Stimulated activated CD4-positive, alpha-beta T cell treated with anti-CD3 and anti-CD28 coated beads, TNF-alpha, amount 100 ng/mL, for 4 hours (primary cell): ENCODE measurements around the gene ZSCAN21.

Experiments
- DNase-seq, 3 experiments: peaks; one replicate each; pipeline ENCODE4 v3.0.0-alpha.2; 2020; ENCODE audit warnings: low read depth in 3 of 3

The ZSCAN21 gene

GRCh38 chr7:100027197-100027596 is 22.4 kb upstream of the ZSCAN21 start:
- no peak for DNase-seq

- DNase-seq: no peak
Observed at GRCh38 chr7:100029596-100029995, 20.0 kb upstream of the ZSCAN21 start.

DNA sequence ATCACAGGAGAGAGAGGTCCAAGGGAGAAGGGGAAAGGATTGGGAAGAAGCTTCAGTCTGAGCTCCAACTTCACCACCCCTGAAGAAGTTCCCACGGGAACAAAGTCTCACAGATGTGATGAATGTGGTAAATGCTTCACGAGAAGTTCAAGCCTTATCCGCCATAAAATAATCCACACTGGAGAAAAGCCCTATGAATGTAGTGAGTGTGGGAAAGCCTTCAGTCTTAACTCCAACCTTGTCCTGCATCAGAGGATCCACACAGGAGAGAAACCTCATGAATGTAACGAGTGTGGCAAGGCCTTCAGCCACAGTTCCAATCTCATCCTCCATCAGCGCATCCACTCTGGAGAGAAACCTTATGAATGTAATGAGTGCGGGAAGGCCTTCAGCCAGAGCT is 16.0 kb upstream of the ZSCAN21 start:
- DNase-seq: no peak

DNA sequence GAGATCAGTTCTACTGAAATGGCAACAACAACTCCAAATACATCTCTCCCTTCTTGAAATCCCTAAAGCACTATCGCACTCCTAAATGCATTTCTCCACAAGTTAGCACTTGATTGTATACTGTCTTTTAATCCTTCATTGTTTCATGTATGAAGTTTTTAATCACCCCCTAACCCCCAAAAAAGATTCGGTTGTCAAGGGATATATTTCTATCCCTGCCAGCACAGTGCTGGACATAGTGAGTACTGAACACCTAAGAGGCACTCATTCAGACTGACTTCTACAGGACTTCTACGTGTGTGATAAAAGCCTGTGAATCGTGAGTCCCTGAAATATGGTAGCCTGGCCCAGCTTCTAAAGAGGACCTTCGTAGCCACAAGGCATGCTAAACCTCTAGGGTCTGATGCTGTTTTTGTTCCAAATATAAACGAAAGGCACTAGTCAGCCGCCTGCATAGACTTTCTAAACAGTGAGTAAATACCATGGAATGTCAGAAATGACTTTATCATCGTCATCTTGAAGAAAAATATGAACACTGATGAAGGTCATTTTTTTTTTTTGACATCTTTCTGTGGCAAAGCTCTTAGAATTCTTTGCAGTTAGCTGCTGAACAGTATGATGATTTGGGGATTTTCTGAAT is 14.6 kb upstream of the ZSCAN21 start:
- DNase-seq: no peak

GRCh38 chr7:100035876-100036275 is 13.7 kb upstream of the ZSCAN21 start:
- no peak for DNase-seq

DNA sequence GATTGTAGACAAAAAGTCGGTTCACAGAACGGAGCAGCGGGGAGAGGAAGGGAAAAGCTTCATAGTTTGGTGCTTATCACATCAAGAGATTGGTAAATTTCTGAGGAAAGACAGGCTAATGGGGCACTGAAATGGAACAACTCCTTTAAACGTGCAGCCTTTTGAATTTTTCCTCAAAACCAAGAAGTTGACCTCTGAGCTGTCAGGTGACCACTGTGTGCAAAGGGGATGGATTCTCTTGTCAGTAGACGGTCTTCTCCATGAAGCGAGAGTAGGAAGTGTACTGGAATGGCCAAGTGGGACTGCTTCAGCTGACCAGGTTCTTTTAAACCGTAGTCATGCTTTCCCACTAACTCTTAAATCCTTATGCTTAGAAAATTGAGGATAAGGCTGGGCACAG is 11.2 kb upstream of the ZSCAN21 start:
- no peak for DNase-seq

GRCh38 chr7:100040575-100040974 is 9.0 kb upstream of the ZSCAN21 start:
- DNase-seq: no peak

- DNase-seq: no peak
Observed at GRCh38 chr7:100044718-100045117, 4.9 kb upstream of the ZSCAN21 start.

DNA sequence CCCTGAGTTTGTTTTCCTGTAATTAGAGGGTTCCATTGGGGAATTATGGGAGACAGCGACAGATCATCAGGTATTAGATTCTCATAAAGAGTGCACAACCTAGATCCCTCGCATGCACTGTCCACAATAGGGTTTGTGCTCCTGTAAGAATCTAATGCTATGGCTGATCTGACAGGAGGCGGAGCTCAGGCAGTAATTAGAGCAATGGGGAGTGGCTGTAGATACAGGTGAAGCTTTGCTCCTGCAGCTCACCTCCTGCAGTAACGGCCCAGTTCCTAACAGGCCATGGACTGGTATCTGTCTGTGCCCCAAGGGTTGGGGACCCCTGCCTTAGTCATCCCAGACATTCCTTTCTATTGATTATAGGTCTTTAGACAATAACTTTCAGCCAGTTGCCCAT is 894 bp upstream of the ZSCAN21 start:
- no peak for DNase-seq

GRCh38 chr7:100051611-100052010 is 2.0 kb downstream of the ZSCAN21 start:
- no peak for DNase-seq

GRCh38 chr7:100053215-100053614 is 3.6 kb downstream of the ZSCAN21 start:
- no peak for DNase-seq

GRCh38 chr7:100057006-100057405 is 7.4 kb downstream of the ZSCAN21 start:
- DNase-seq: no peak

DNA sequence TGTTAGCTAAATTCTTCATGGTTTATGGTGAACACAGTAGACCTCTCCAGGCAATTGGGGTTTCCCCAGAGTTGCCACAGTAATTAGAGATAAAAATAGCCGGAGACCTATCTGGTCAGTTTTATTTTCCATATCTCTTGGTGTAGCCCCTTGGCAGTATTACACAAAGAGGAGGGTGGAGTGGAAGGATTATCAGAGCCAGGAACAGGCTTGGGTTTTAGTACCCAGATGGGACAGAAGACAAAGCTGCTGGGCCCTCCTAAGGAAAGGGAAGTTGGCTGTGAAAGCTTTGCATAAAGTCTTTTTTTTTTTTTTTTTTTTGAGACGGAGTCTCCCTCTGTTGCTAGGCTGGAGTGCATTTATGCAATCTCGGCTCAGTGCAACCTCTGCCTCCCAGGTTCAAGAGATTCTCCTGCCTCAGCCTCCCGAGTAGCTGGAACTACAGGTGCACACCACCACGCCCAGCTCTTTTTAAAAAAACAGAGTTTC is 9.7 kb downstream of the ZSCAN21 start:
- no peak for DNase-seq

GRCh38 chr7:100061518-100062193 is 12.1 kb downstream of the ZSCAN21 start:
- no peak for DNase-seq

DNA sequence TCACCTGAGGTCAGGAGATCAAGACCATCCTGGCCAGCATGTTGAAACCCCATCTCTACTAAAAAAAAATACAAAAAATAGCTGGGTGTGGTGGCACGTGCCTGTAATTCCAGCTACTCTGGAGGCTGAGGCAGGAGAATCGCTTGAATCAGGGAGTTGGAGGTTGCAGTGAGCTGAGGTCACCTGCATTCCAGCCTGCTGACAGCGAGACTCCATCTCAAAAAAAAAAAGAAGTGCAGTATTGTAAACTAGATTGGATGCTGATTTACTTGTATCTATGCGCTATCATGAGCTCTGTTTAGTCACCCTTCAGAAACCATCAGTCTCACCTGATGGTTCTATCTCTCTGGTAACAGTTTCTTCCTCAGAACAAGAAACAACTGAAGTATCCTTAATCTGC is 13.8 kb downstream of the ZSCAN21 start:
- DNase-seq: no peak

DNA sequence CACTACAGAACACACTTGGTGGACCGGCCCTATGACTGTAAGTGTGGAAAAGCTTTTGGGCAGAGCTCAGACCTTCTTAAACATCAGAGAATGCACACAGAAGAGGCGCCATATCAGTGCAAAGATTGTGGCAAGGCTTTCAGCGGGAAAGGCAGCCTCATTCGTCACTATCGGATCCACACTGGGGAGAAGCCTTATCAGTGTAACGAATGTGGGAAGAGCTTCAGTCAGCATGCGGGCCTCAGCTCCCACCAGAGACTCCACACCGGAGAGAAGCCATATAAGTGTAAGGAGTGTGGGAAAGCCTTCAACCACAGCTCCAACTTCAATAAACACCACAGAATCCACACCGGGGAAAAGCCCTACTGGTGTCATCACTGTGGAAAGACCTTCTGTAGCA is 14.6 kb downstream of the ZSCAN21 start:
- DNase-seq: no peak

GRCh38 chr7:100065452-100066186 is 16.0 kb downstream of the ZSCAN21 start:
- no peak for DNase-seq

DNA sequence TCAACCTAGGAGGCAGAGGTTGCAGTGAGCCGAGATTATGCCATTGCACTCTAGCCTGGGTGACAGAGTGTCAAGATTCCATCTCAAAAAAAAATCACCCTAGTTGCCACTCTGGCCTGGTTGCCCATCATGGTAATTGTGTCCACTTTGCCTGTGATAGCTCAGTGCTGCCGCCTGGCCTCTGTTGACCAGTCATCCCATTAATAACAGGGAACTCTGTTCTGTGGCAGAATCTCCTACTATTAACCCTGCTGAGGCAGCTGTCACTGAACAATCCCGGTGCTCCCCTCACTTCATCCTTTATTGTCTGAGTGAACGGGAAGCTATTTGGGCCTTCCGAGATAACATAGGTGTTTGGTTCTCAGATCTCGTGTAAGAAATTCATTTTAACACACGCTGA is 17.4 kb downstream of the ZSCAN21 start:
- DNase-seq: no peak

DNA sequence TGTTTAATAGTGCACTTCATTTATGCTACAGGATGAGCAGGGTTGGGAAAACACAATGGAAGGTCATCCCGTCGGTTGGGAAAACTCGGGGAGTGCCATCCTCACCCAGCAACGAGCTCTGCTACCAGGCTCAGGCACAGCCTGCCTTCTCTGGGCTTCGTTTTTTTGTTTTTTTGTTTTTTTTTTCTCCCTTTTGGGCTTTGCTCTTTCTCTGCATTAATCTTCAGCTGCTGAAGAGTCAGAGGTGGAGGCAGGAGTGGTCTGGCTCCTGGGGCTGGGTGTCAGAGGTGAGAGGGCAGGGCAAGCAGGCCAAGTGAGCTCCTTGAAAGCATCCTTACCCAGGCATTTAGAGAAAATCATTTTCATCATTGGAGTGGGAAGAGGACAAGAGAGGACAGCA is 20.4 kb downstream of the ZSCAN21 start:
- no peak for DNase-seq

DNA sequence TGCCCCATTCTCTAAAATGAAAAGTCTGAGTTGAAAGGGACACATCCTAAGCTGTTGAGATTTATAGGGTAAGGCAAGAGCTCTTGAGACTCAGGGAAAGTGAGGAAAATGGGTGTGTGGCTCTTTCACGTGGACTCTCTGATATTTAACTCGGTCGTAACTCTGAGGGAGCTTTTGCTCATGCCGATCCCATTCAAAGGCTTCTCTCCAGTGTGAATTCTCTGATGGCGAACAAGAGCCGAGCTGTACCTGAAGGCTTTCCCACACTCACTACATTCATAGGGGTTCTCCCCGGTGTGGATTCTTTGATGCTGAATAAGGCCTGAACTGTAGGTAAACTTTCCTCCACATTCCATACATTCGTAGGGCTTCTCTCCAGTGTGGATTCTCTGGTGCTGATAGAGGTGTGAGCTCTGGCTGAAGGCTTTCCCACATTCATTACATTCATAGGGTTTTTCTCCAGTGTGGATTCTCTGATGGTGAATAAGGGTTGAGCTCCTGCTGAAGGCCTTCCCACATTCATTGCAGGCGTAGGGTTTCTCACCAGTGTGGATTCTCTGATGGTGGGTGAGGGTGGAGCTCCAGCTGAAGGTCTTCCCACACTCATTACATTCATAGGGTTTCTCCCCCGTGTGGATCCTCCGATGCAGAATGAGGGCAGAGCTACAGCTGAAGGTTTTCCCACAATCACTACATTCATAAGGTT is 21.6 kb downstream of the ZSCAN21 start:
- no peak for DNase-seq

GRCh38 chr7:100072462-100072861 is 22.9 kb downstream of the ZSCAN21 start:
- no peak for DNase-seq

DNA sequence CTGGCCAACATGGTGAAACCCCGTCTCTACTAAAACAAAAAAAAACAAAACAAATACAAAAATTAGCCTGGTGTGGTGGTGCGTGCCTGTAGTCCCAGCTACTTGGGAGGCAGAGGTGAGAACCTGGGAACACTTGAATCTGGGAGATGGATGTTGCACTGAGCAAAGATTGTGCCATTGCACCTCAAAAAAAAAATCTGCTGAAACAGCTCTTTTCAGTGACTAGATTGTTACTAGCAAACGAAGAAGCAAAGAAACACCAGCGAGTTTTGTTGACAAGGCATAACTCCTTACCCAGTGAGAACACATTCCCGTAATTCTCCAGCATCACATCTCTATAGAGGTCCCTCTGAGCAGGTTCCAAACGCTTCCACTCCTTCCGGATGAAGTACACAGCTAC is 25.3 kb downstream of the ZSCAN21 start:
- no peak for DNase-seq
